HepG2 (cell line): ENCODE data around the gene SMG5. TPM values are rescaled to one million over a fixed set of nuclear protein-coding genes. Genes with fewer than 3 reads are reported as not detected.

Experiments used
- CCDC6 ChIP-seq: sonication (generic); formaldehyde crosslinking; IDR thresholded peaks from 2 replicates; pipeline ENCODE4 v1.8.1; 2022; ENCODE audit warnings: mild to moderate bottlenecking, missing genetic modification reagents, moderate library complexity
- CEBPG ChIP-seq: IDR thresholded peaks from 2 replicates; pipeline ENCODE4 v1.6.1; 2016
- CREB1 ChIP-seq, 2 experiments: fragments of 450-650 bp in 1 of 2; IDR thresholded peaks; 2 replicates each; pipeline ENCODE4 v1.6.1; 2016 to 2017; ENCODE audit warnings: control low read depth in 1 of 2, mild to moderate bottlenecking in 1 of 2, missing compliant biosample characterization in 1 of 2, missing genetic modification characterization in 1 of 2
- GMEB2 ChIP-seq: IDR thresholded peaks from 2 replicates; pipeline ENCODE4 v1.6.1; 2016; ENCODE audit warnings: missing biosample characterization, missing genetic modification reagents, low read depth
- IRX3 ChIP-seq: sonication (generic); formaldehyde crosslinking; IDR thresholded peaks from 2 replicates; pipeline ENCODE4 v1.8.1; 2023; ENCODE audit warnings: mild to moderate bottlenecking, low read depth, missing genetic modification reagents, borderline replicate concordance
- JUND ChIP-seq: sonication (generic); formaldehyde crosslinking; IDR thresholded peaks from 2 replicates; pipeline ENCODE4 v1.8.0; 2022; ENCODE audit warnings: mild to moderate bottlenecking, missing genetic modification reagents
- KDM5B ChIP-seq: sonication (generic); formaldehyde crosslinking; IDR thresholded peaks from 2 replicates; pipeline ENCODE4 v1.4.0; 2020; ENCODE audit warnings: missing genetic modification reagents, mild to moderate bottlenecking, borderline replicate concordance
- MAFF ChIP-seq: IDR thresholded peaks from 2 replicates; pipeline ENCODE4 v1.6.1; 2011; ENCODE audit warnings: low read depth, low read length, improper control_type of control experiment
- MED8 ChIP-seq: sonication (generic); formaldehyde crosslinking; IDR thresholded peaks from 2 replicates; pipeline ENCODE4 v1.8.1; 2023; ENCODE audit warnings: mild to moderate bottlenecking, missing genetic modification reagents; ENCODE audit not compliant: insufficient replicate concordance
- NBN ChIP-seq: fragments of 450-650 bp; conservative IDR thresholded peaks from 2 replicates; pipeline ENCODE4 v1.6.1; 2017
- NFE2 ChIP-seq: sonication (generic); formaldehyde crosslinking; IDR thresholded peaks from 2 replicates; pipeline ENCODE4 v1.4.0; 2020; ENCODE audit warnings: missing genetic modification reagents
- RBM22 ChIP-seq: fragments of 200-400 bp; formaldehyde crosslinking; optimal IDR thresholded peaks from 2 replicates; pipeline ENCODE3; 2017; ENCODE audit warnings: mild to moderate bottlenecking, low read length, moderate library complexity
- RNF219 ChIP-seq: sonication (generic); formaldehyde crosslinking; IDR thresholded peaks from 2 replicates; pipeline ENCODE4 v1.5.0; 2020; ENCODE audit warnings: mild to moderate bottlenecking, missing genetic modification reagents
- TOPORS ChIP-seq: sonication (generic); formaldehyde crosslinking; IDR thresholded peaks from 2 replicates; pipeline ENCODE4 v1.8.0; 2023; ENCODE audit warnings: mild to moderate bottlenecking, missing genetic modification reagents
- ZBTB38 ChIP-seq: sonication (generic); formaldehyde crosslinking; IDR thresholded peaks from 2 replicates; pipeline ENCODE4 v1.5.1; 2020; ENCODE audit warnings: mild to moderate bottlenecking, missing genetic modification reagents
- ZKSCAN1 ChIP-seq: fragments of 150-350 bp; IDR thresholded peaks from 2 replicates; pipeline ENCODE4 v1.6.1; 2014; ENCODE audit warnings: low read length
- ZNF292 ChIP-seq: sonication (generic); formaldehyde crosslinking; IDR thresholded peaks from 2 replicates; pipeline ENCODE4 v1.8.1; 2022; ENCODE audit warnings: mild to moderate bottlenecking, low read depth, missing genetic modification reagents, borderline replicate concordance
- ZNF354B ChIP-seq: sonication (generic); formaldehyde crosslinking; IDR thresholded peaks from 2 replicates; pipeline ENCODE4 v1.8.0; 2022; ENCODE audit warnings: mild to moderate bottlenecking, missing genetic modification reagents
- ZNF362 ChIP-seq: sonication (generic); formaldehyde crosslinking; IDR thresholded peaks from 2 replicates; pipeline ENCODE4 v1.4.0; 2020; ENCODE audit warnings: missing genetic modification reagents, mild to moderate bottlenecking, borderline replicate concordance
- ZNF644 ChIP-seq: IDR thresholded peaks from 2 replicates; pipeline ENCODE4 v1.6.1; 2016; ENCODE audit warnings: low read depth
- ZNF772 ChIP-seq: sonication (generic); formaldehyde crosslinking; IDR thresholded peaks from 2 replicates; pipeline ENCODE4 v1.5.0; 2020; ENCODE audit warnings: mild to moderate bottlenecking, missing genetic modification reagents
- ZNF879 ChIP-seq: sonication (generic); formaldehyde crosslinking; IDR thresholded peaks from 2 replicates; pipeline ENCODE4 v1.8.1; 2023; ENCODE audit warnings: missing genetic modification reagents
- ZNF891 ChIP-seq: sonication (generic); formaldehyde crosslinking; IDR thresholded peaks from 2 replicates; pipeline ENCODE4 v1.5.0; 2020; ENCODE audit warnings: mild to moderate bottlenecking, missing genetic modification reagents
- ZSCAN22 ChIP-seq: sonication (generic); formaldehyde crosslinking; IDR thresholded peaks from 2 replicates; pipeline ENCODE4 v1.4.0; 2020; ENCODE audit warnings: mild to moderate bottlenecking, missing genetic modification reagents
- polyA plus RNA-seq, 8 experiments: library from polyadenylated mRNA; depleted of rRNA in 3 of 8; stranded (reverse) in 7 of 8; unstranded in 1 of 8; fragments of >200 nt; fragmentation: Illumina TruSeq in 4 of 8; extraction: Trizol in 4 of 8; gene quantifications; 2 replicates each; pipeline versions ENCODE4 v1.2.1 to v1.2.3, GENCODE V29; 2011 to 2016; ENCODE audit warnings: low read depth in 4 of 8, missing spikeins in 1 of 8, mixed read lengths in 1 of 8; ENCODE audit not compliant: insufficient read depth in 1 of 8
- total RNA-seq, 5 experiments: library from RNA; depleted of rRNA; stranded (reverse); fragments of >200 nt; fragmentation: Illumina TruSeq; extraction: Trizol; gene quantifications; 2 replicates each; pipeline ENCODE4 v1.2.3, GENCODE V29; 2016; ENCODE audit warnings: low read depth in 1 of 5
- TF ChIP-seq, protein P1 (sequence below): sonication (generic); formaldehyde crosslinking; IDR thresholded peaks from 2 replicates; pipeline ENCODE4 v1.4.0; 2020; ENCODE audit warnings: missing genetic modification reagents, borderline replicate concordance

Gene SMG5
- total and polyA plus RNA-seq, 2 of the 13 experiments (the other 11 are each of a cell fraction or from before 2014, with no cell fraction given): 50.5 to 84.0 TPM

DNA sequence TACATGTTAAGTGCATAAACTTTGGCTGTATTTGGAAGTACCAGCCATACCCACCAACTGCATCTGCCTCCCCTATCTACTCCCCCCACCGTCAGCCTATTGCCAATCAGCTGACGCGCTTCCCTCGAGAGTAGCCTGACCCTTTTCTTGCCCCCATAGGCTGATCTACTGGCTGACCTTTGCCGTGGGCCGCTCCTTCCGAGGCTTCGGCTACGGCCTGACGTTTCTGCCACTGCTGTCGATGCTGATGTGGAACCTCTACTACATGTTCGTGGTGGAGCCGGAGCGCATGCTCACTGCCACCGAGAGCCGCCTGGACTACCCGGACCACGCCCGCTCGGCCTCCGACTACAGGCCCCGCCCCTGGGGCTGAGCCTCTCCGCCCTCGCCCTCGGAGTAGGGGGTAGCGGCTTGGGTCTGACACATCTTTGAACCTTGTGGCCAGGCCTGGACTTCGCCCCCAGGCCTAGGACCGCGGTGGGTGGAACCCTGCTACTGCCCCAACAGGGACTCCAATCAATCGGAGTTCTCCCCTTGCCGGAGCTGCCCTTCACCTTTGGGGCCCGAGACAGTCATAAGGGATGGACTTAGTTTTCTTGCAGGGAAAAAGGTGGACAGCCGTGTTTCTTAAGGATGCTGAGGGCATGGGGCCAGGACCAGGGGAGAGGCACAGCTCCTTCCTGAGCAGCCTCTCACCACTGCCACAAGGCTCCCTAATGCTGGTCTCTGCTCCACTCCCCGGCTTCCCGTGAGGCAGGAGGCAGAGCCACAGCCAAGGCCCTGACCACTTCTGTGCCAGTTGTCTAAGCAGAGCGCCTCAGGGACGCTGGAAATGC lies 8.8 kb upstream of the SMG5 start (continued):
- TF ChIP-seq ZNF362 (CRISPR knock-in tag) (no peak), RBM22 (peak; percentile 74), ZNF292 (CRISPR knock-in tag) (0 out of 2 replicates have a peak, but pooled peaks have one; percentile 26), ZNF354B (CRISPR knock-in tag) (no peak), RNF219 (CRISPR knock-in tag) (no peak), CEBPG (CRISPR knock-in tag) (no peak; the same call in 1 of the 2 replicates), ZNF879 (no peak), MED8 (CRISPR knock-in tag) (peak; percentile 57), CCDC6 (CRISPR knock-in tag) (no peak), MAFF (no peak), ZNF772 (CRISPR knock-in tag) (no peak), JUND (no peak), IRX3 (CRISPR knock-in tag) (no peak), TOPORS (CRISPR knock-in tag) (peak; percentile 51; the same call in 1 of the 2 replicates), ZKSCAN1 (no peak), ZSCAN22 (CRISPR knock-in tag) (no peak), CREB1 (IDR thresholded peaks at IDR 0.05) (peak; percentile 38; the same call in 1 of the 2 replicates), CREB1 (CRISPR knock-in tag; IDR thresholded peaks at IDR 0.05) (no peak), NBN (no peak), GMEB2 (CRISPR knock-in tag) (no peak), ZNF891 (no peak), ZNF644 (CRISPR knock-in tag) (peak; percentile 64), KDM5B (CRISPR knock-in tag) (peak; percentile 84), NFE2 (CRISPR knock-in tag) (no peak), ZBTB38 (CRISPR knock-in tag) (peak; percentile 48; the same call in 1 of the 2 replicates)
- TF ChIP-seq, protein P1, sequence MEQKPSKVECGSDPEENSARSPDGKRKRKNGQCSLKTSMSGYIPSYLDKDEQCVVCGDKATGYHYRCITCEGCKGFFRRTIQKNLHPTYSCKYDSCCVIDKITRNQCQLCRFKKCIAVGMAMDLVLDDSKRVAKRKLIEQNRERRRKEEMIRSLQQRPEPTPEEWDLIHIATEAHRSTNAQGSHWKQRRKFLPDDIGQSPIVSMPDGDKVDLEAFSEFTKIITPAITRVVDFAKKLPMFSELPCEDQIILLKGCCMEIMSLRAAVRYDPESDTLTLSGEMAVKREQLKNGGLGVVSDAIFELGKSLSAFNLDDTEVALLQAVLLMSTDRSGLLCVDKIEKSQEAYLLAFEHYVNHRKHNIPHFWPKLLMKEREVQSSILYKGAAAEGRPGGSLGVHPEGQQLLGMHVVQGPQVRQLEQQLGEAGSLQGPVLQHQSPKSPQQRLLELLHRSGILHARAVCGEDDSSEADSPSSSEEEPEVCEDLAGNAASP (CRISPR knock-in tag): 0 out of 2 replicates have a peak, but pooled peaks have one; percentile 22
